B cell (primary cell): ENCODE results near the gene TCIRG1.

Experiments used
- CTCF ChIP-seq: fragments of 200-600 bp; IDR thresholded peaks from one replicate; pipeline ENCODE4 v1.8.0; 2022; ENCODE audit warnings: antibody characterized with exemption, mild to moderate bottlenecking
- EZH2 ChIP-seq: IDR thresholded peaks from 2 replicates; pipeline ENCODE4 v1.6.1; 2012; ENCODE audit warnings: borderline replicate concordance, low read depth, mild to moderate bottlenecking, moderate library complexity, low read length; ENCODE audit not compliant: insufficient read depth, poor library complexity, severe bottlenecking

GRCh38 chr11:68066742-68067141 is 27.9 kb downstream of the TCIRG1 start:
- TF ChIP-seq CTCF (no peak), EZH2 (no peak)
